HCT116 (cell line): Measurements from ENCODE around the gene SLC7A10. TPM values are rescaled to one million over a fixed set of nuclear protein-coding genes. Genes with fewer than 3 reads are reported as not detected.

ENCODE experiments used
- ATAC-seq: fragments of 200-7000 bp; cut with Tn5 transposase; 2 replicates; pipeline ENCODE4 v1.9.1; 2020; ENCODE audit warnings: mild to moderate bottlenecking, moderate library complexity
- BruUV-seq: library from RNA; stranded (reverse); fragments of 400-500 nt; replicated peaks from 2 replicates; lab custom pipeline; 2021; lab: Mats Ljungman, UMichigan
- CTCF ChIA-PET: fragments of 300-600 bp; sonication (Branson Sonifier 250); formaldehyde crosslinking; loops from one replicate; lab custom pipeline; 2021; ENCODE audit warnings: antibody characterized with exemption; lab: Charles Lee
- POLR2A ChIA-PET: fragments of 300-600, 350-600 bp; sonication (Branson Sonifier 250); formaldehyde crosslinking; loops from one replicate; lab custom pipeline; 2021; ENCODE audit warnings: antibody characterized with exemption; lab: Charles Lee
- RAD21 ChIA-PET, 2 experiments: fragments of 300-600 bp; sonication (Branson Sonifier 250); formaldehyde crosslinking; loops; one replicate each; lab custom pipeline; 2023; ENCODE audit warnings: low total read pairs in 2 of 2; ENCODE audit not compliant: uncharacterized antibody in 2 of 2, unreplicated experiment in 2 of 2, low non-redundant PET in 1 of 2; lab: Charles Lee
- DNase-seq: peaks from one replicate; pipeline ENCODE4 v3.0.0-alpha.2; 2010; ENCODE audit warnings: low read depth, low spot score
- H2AFZ ChIP-seq: fragments of 200-600 bp; shearing (Covaris generic), sonication (generic); 2 replicates; pipeline ENCODE4 v1.6.1; 2017; ENCODE audit warnings: low read depth, mixed run types, mixed read lengths, antibody characterized with exemption, low read length; ENCODE audit not compliant: poor library complexity, severe bottlenecking
- H3K27ac ChIP-seq: 2 replicates; pipeline ENCODE4 v1.5.1; 2012; ENCODE audit warnings: low read depth, low read length
- H3K27me3 ChIP-seq: fragments of 200-600 bp; sonication (generic); 2 replicates; pipeline ENCODE4 v1.6.1; 2016; ENCODE audit warnings: mixed run types, low read length, mixed read lengths; ENCODE audit not compliant: insufficient read depth
- H3K36me3 ChIP-seq, 2 experiments: fragments of 200-500 bp in 1 of 2; fragments of 200-600 bp in 1 of 2; sonication (Bioruptor generic) in 1 of 2; sonication (generic) in 1 of 2; 2 replicates each; pipeline versions ENCODE4 v1.5.1 to v1.6.1; 2014 to 2016; ENCODE audit warnings: low read length in 2 of 2, inconsistent platforms in 1 of 2, mixed read lengths in 1 of 2, mixed run types in 1 of 2; ENCODE audit not compliant: insufficient read depth in 2 of 2, control insufficient read depth in 1 of 2
- H3K4me1 ChIP-seq, 2 experiments: fragments of 200-600 bp in 1 of 2; sonication (generic) in 1 of 2; 2 replicates each; pipeline versions ENCODE4 v1.5.1 to v1.6.1; 2012 to 2017; ENCODE audit warnings: low read length in 2 of 2, inconsistent platforms in 1 of 2, mild to moderate bottlenecking in 1 of 2, mixed read lengths in 1 of 2, mixed run types in 1 of 2, moderate library complexity in 1 of 2; ENCODE audit not compliant: insufficient read depth in 2 of 2, control insufficient read depth in 1 of 2
- H3K4me2 ChIP-seq: fragments of 200-600 bp; sonication (generic); 2 replicates; pipeline ENCODE4 v1.6.1; 2017; ENCODE audit warnings: mixed run types, low read length, mixed read lengths
- H3K4me3 ChIP-seq, 2 experiments: fragments of 200-600 bp in 1 of 2; sonication (generic) in 1 of 2; replicated peaks in 1 of 2; 2 replicates each; pipeline ENCODE4 v1.5.1; 2011 to 2016; ENCODE audit warnings: low read length in 2 of 2, control low read depth in 1 of 2, low read depth in 1 of 2, mild to moderate bottlenecking in 1 of 2, mixed read lengths in 1 of 2, mixed run types in 1 of 2
- H3K79me2 ChIP-seq: fragments of 200-600 bp; sonication (generic); 2 replicates; pipeline ENCODE4 v1.6.1; 2017; ENCODE audit warnings: mild to moderate bottlenecking, mixed run types, low read length, moderate library complexity, mixed read lengths; ENCODE audit not compliant: insufficient read depth
- H3K9ac ChIP-seq: fragments of 200-600 bp; sonication (generic); 2 replicates; pipeline ENCODE4 v1.6.1; 2016; ENCODE audit warnings: low read length, mixed read lengths
- H3K9me2 ChIP-seq: fragments of 200-600 bp; sonication (generic), shearing (Covaris generic); 2 replicates; pipeline ENCODE4 v1.6.1; 2017; ENCODE audit warnings: mixed run types, mild to moderate bottlenecking, moderate library complexity; ENCODE audit not compliant: insufficient read depth
- H3K9me3 ChIP-seq, 2 experiments: fragments of 200-500 bp in 1 of 2; fragments of 200-600 bp in 1 of 2; sonication (Bioruptor generic) in 1 of 2; sonication (generic) in 1 of 2; 2 replicates each; pipeline ENCODE4 v1.6.1; 2014 to 2017; ENCODE audit warnings: low read length in 2 of 2, mixed read lengths in 2 of 2, inconsistent platforms in 1 of 2, low read depth in 1 of 2, mild to moderate bottlenecking in 1 of 2, mixed run types in 1 of 2, moderate library complexity in 1 of 2; ENCODE audit not compliant: control insufficient read depth in 1 of 2, insufficient read depth in 1 of 2
- H4K20me1 ChIP-seq: fragments of 200-600 bp; sonication (generic), shearing (Covaris generic); 2 replicates; pipeline ENCODE4 v1.6.1; 2017; ENCODE audit warnings: mixed run types, mild to moderate bottlenecking, moderate library complexity; ENCODE audit not compliant: insufficient read depth
- EGR1 ChIP-seq: IDR thresholded peaks from 2 replicates; pipeline ENCODE4 v1.6.1; 2012; ENCODE audit warnings: low read depth
- POLR2AphosphoS5 ChIP-seq: IDR thresholded peaks from 2 replicates; pipeline ENCODE4 v1.6.1; 2011; ENCODE audit warnings: mild to moderate bottlenecking, low read depth, low read length, moderate library complexity
- RAD21 ChIP-seq: IDR thresholded peaks from 2 replicates; pipeline ENCODE4 v1.6.1; 2012; ENCODE audit warnings: low read depth, mild to moderate bottlenecking
- intact Hi-C: fragments of 100-400 bp; cut with micrococcal nuclease; formaldehyde crosslinking; loops from 2 replicates; pipeline ENCODE4 v1.10.0; 2022
- total RNA-seq: library from RNA; stranded (reverse); gene quantifications from one replicate; pipeline ENCODE4 v1.2.1, GENCODE V29; 2021; ENCODE audit not compliant: unreplicated experiment
- TF ChIP-seq, protein P1 (sequence below), 3 experiments: fragments of 200-600 bp in 1 of 3; sonication (generic) in 1 of 3; IDR thresholded peaks in 2 of 3; conservative IDR thresholded peaks in 1 of 3; 2 replicates each; pipeline ENCODE4 v1.5.1; 2012 to 2017; ENCODE audit warnings: low read depth in 2 of 3, low read length in 2 of 3, antibody characterized with exemption in 1 of 3, borderline replicate concordance in 1 of 3, control low read depth in 1 of 3, mild to moderate bottlenecking in 1 of 3, mixed read lengths in 1 of 3, mixed run types in 1 of 3, moderate library complexity in 1 of 3; ENCODE audit not compliant: insufficient read depth in 1 of 3
- TF ChIP-seq, protein P2 (sequence below): IDR thresholded peaks from 2 replicates; pipeline ENCODE4 v1.6.1; 2012

Gene SLC7A10
- total RNA-seq, 1 experiment from 2014 or later = 0.25 TPM

GRCh38 chr19:33177417-33177979, 48.2 kb downstream of the SLC7A10 start:
- peak overlapping the region; percentile 73 for H3K27ac ChIP-seq
- POLR2A ChIA-PET = interaction anchor here (1.0 to 1.2 kb wide), 3 partner anchors 10 to 196 kb away, joined by 3 to 5 read pairs (median 3); partner anchors contain the start of gene CEBPG

More at GRCh38 chr19:33177417-33177979, 48.2 kb downstream of the SLC7A10 start:
- no peaks in the 10 kb centered on the region for H3K27me3 ChIP-seq
- DNase-seq = no peak
- peak overlapping the region; percentile 42 to 54 for H3K4me3 ChIP-seq
- intact Hi-C loops = loop anchor here (2.0 to 10.0 kb wide), 3 partner anchors 33 to 1177 kb away; partner anchors contain the start of genes CEP89 and FAAP24
- H3K9me2 ChIP-seq = no peaks in the 10 kb centered on the region
- 0 out of 2 replicates have a peak, but pooled peaks cover 3% of the 10 kb centered on the region for H3K79me2 ChIP-seq
- H3K4me2 ChIP-seq = peak overlapping the region; percentile 89
- ChIA-PET RAD21 (no interaction called here), CTCF (interaction anchor here (1.0 to 1.2 kb wide), 5 partner anchors 10 to 53 kb away, joined by 3 to 5 read pairs (median 3); no protein-coding TSS in a partner anchor)
- peak overlapping the region; percentile 40 for H3K9ac ChIP-seq
- peak; percentile 34 for ATAC-seq
- H4K20me1 ChIP-seq = no peaks in the 10 kb centered on the region
- TF ChIP-seq, protein P1, sequence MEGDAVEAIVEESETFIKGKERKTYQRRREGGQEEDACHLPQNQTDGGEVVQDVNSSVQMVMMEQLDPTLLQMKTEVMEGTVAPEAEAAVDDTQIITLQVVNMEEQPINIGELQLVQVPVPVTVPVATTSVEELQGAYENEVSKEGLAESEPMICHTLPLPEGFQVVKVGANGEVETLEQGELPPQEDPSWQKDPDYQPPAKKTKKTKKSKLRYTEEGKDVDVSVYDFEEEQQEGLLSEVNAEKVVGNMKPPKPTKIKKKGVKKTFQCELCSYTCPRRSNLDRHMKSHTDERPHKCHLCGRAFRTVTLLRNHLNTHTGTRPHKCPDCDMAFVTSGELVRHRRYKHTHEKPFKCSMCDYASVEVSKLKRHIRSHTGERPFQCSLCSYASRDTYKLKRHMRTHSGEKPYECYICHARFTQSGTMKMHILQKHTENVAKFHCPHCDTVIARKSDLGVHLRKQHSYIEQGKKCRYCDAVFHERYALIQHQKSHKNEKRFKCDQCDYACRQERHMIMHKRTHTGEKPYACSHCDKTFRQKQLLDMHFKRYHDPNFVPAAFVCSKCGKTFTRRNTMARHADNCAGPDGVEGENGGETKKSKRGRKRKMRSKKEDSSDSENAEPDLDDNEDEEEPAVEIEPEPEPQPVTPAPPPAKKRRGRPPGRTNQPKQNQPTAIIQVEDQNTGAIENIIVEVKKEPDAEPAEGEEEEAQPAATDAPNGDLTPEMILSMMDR (IDR thresholded peaks at IDR 0.05 in 2 of 3, conservative IDR thresholded peaks at IDR 0.05 in 1 of 3; ENCODE audit: borderline replicate concordance in 1 of 3, insufficient read depth in 1 of 3, low read depth in 2 of 3, low read length in 2 of 3) = peak in 2 of 3 experiments; percentile 27 to 36; a peak in 3 of 6 replicates
- TF ChIP-seq RAD21 (0 out of 2 replicates have a peak, but pooled peaks have one; percentile 11), POLR2AphosphoS5 (no peak), EGR1 (no peak)
- TF ChIP-seq, protein P2, sequence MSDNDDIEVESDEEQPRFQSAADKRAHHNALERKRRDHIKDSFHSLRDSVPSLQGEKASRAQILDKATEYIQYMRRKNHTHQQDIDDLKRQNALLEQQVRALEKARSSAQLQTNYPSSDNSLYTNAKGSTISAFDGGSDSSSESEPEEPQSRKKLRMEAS = peak; percentile 23; the same call in 1 of the 2 replicates
- peaks cover 16 to 25% of the 10 kb centered on the region in 2 experiments for H3K4me1 ChIP-seq
- H3K9me3 ChIP-seq = no peaks in the 10 kb centered on the region
- peak overlapping the region; percentile 30 for H2AFZ ChIP-seq
- BruUV-seq = no TSS peak
- no peaks in the 10 kb centered on the region for H3K36me3 ChIP-seq
